GM23338 (cell line): ENCODE data around the gene USF2. TPM values are rescaled to one million over a fixed set of nuclear protein-coding genes. Genes with fewer than 3 reads are reported as not detected.

Experiments used
- ATAC-seq: fragments of 200-7000 bp; cut with Tn5 transposase; 3 replicates; pipeline ENCODE4 v1.9.1; 2020
- DNase-seq: peaks from one replicate; pipeline ENCODE4 v3.0.0-alpha.2; 2015; ENCODE audit warnings: low spot score
- H2AFZ ChIP-seq: fragments of 200-600 bp; sonication (generic); 2 replicates; pipeline ENCODE4 v1.8.0; 2016; ENCODE audit warnings: antibody characterized with exemption, mild to moderate bottlenecking, moderate library complexity
- H3F3A ChIP-seq: fragments of 200-600 bp; sonication (generic); replicated peaks from 2 replicates; pipeline ENCODE4 v1.8.0; 2017; ENCODE audit warnings: antibody characterized with exemption, mixed run types, low read depth
- H3K27ac ChIP-seq: fragments of 200-600 bp; sonication (generic); 2 replicates; pipeline ENCODE4 v1.6.1; 2016; ENCODE audit warnings: low read depth
- H3K27me3 ChIP-seq: fragments of 200-600 bp; sonication (generic); 2 replicates; pipeline ENCODE4 v1.8.0; 2016; ENCODE audit warnings: mild to moderate bottlenecking, mixed run types, moderate library complexity; ENCODE audit not compliant: insufficient read depth
- H3K36me3 ChIP-seq: fragments of 200-600 bp; sonication (generic); 2 replicates; pipeline ENCODE4 v1.8.0; 2016; ENCODE audit warnings: mild to moderate bottlenecking; ENCODE audit not compliant: insufficient read depth
- H3K4me1 ChIP-seq: fragments of 200-600 bp; sonication (generic); 2 replicates; pipeline ENCODE4 v1.8.0; 2016; ENCODE audit warnings: mild to moderate bottlenecking, moderate library complexity; ENCODE audit not compliant: insufficient read depth
- H3K4me2 ChIP-seq: fragments of 200-600 bp; sonication (generic); 2 replicates; pipeline ENCODE4 v1.7.1; 2017; ENCODE audit warnings: mixed run types
- H3K4me3 ChIP-seq: fragments of 200-600 bp; sonication (generic); 2 replicates; pipeline ENCODE4 v1.6.1; 2016; ENCODE audit warnings: mixed run types
- H3K79me2 ChIP-seq: fragments of 200-600 bp; sonication (generic); replicated peaks from 2 replicates; pipeline ENCODE4 v1.8.0; 2017; ENCODE audit warnings: mild to moderate bottlenecking; ENCODE audit not compliant: insufficient read depth
- H3K9me2 ChIP-seq: fragments of 200-600 bp; sonication (generic); 2 replicates; pipeline ENCODE4 v1.8.0; 2017; ENCODE audit not compliant: insufficient read depth
- H4K20me1 ChIP-seq: fragments of 200-600 bp; sonication (generic); replicated peaks from 2 replicates; pipeline ENCODE4 v1.8.0; 2017; ENCODE audit warnings: mild to moderate bottlenecking; ENCODE audit not compliant: insufficient read depth
- H3K27ac Mint-ChIP-seq: 2 replicates; pipeline ENCODE4 v1.8.0; 2020; ENCODE audit warnings: inconsistent platforms, mild to moderate bottlenecking, moderate library complexity, mixed read lengths
- H3K27me3 Mint-ChIP-seq: 3 replicates; pipeline ENCODE4 v1.8.0; 2022; ENCODE audit warnings: low read depth, mild to moderate bottlenecking, moderate library complexity, mixed read lengths, inconsistent platforms; ENCODE audit not compliant: insufficient read depth, poor library complexity
- H3K36me3 Mint-ChIP-seq: 3 replicates; pipeline ENCODE4 v1.8.0; 2021; ENCODE audit warnings: low read depth, mild to moderate bottlenecking, inconsistent platforms, moderate library complexity, mixed read lengths
- H3K4me1 Mint-ChIP-seq: 3 replicates; pipeline ENCODE4 v1.8.0; 2020; ENCODE audit warnings: mild to moderate bottlenecking, inconsistent platforms, mixed read lengths
- H3K4me3 Mint-ChIP-seq: 3 replicates; pipeline ENCODE4 v1.8.0; 2021; ENCODE audit warnings: moderate library complexity, mild to moderate bottlenecking, inconsistent platforms, mixed read lengths
- H3K9me3 Mint-ChIP-seq: 3 replicates; pipeline ENCODE4 v1.8.0; 2020; ENCODE audit warnings: moderate library complexity, mild to moderate bottlenecking, inconsistent platforms, mixed read lengths
- CREB1 ChIP-seq: fragments of 250-450 bp; sonication (Bioruptor Pico); IDR thresholded peaks from 2 replicates; pipeline ENCODE4 v1.5.0; 2020; ENCODE audit warnings: low read depth, mild to moderate bottlenecking, moderate library complexity
- CTCF ChIP-seq, 2 experiments: fragments of 200-600 bp in 1 of 2; sonication (generic) in 1 of 2; conservative IDR thresholded peaks; 2 replicates each; pipeline versions ENCODE4 v1.5.1 to v1.6.1; 2016 to 2017; ENCODE audit warnings: antibody characterized with exemption in 2 of 2, low read depth in 2 of 2, mild to moderate bottlenecking in 2 of 2, moderate library complexity in 1 of 2
- ETS1 ChIP-seq: IDR thresholded peaks from 2 replicates; pipeline ENCODE4 v1.6.1; 2016; ENCODE audit warnings: antibody characterized with exemption
- EZH2 ChIP-seq: fragments of 200-600 bp; sonication (generic); IDR thresholded peaks from one replicate; pipeline ENCODE4 v1.8.0; 2017; ENCODE audit warnings: antibody characterized with exemption, mild to moderate bottlenecking, low read depth; ENCODE audit not compliant: unreplicated experiment
- EZH2phosphoT487 ChIP-seq: fragments of 200-600 bp; sonication (generic); IDR thresholded peaks from one replicate; pipeline ENCODE4 v1.8.1; 2018; ENCODE audit warnings: antibody characterized with exemption; ENCODE audit not compliant: unreplicated experiment
- JUNB ChIP-seq: IDR thresholded peaks from one replicate; pipeline ENCODE4 v1.6.1; 2016; ENCODE audit warnings: antibody characterized with exemption; ENCODE audit not compliant: unreplicated experiment
- NANOG ChIP-seq: IDR thresholded peaks from 2 replicates; pipeline ENCODE4 v1.6.1; 2016; ENCODE audit warnings: antibody characterized with exemption, borderline replicate concordance
- POLR2AphosphoS5 ChIP-seq: IDR thresholded peaks from 2 replicates; pipeline ENCODE4 v1.6.1; 2016; ENCODE audit warnings: antibody characterized with exemption, low read depth
- REST ChIP-seq: IDR thresholded peaks from one replicate; pipeline ENCODE4 v1.6.1; 2018; ENCODE audit warnings: antibody characterized with exemption; ENCODE audit not compliant: unreplicated experiment
- ZNF114 ChIP-seq: fragments of 250-450 bp; sonication (Bioruptor Pico); IDR thresholded peaks from 2 replicates; pipeline ENCODE4 v1.5.0; 2020; ENCODE audit warnings: mild to moderate bottlenecking, moderate library complexity
- ZNF331 ChIP-seq: fragments of 250-450 bp; sonication (Bioruptor Pico); IDR thresholded peaks from 2 replicates; pipeline ENCODE4 v1.5.0; 2020; ENCODE audit warnings: low read depth, mild to moderate bottlenecking, moderate library complexity
- ZNF462 ChIP-seq: fragments of 250-450 bp; sonication (Bioruptor Pico); IDR thresholded peaks from 2 replicates; pipeline ENCODE4 v1.5.0; 2020; ENCODE audit warnings: mild to moderate bottlenecking, moderate library complexity
- polyA plus RNA-seq: library from polyadenylated mRNA; unstranded; fragments of >200 nt; fragmentation: Nextera tagmentation; extraction: Ambion mirVana; gene quantifications from 2 replicates; pipeline ENCODE4 v1.2.1, GENCODE V29; 2016
- total RNA-seq: library from RNA; depleted of rRNA; stranded (reverse); fragments of >200 nt; shearing (Covaris generic); gene quantifications from 2 replicates; pipeline ENCODE4 v1.2.3, GENCODE V29; 2014

The USF2 gene
- total and polyA plus RNA-seq, 2 experiments from 2014 or later, result 28.9 to 60.5 TPM

- H3K36me3 Mint-ChIP-seq, result peaks cover 72% of the 10 kb centered on the region
- DNase-seq, result no peak
- H3F3A ChIP-seq, result no peaks in the 10 kb centered on the region
- peaks cover 25% of the 10 kb centered on the region for H3K27me3 Mint-ChIP-seq
- no peaks in the 10 kb centered on the region for H3K9me2 ChIP-seq
- H3K4me3 Mint-ChIP-seq, result peak overlapping the region; percentile 95; the same call in 2 of the 3 replicates
- H3K4me2 ChIP-seq, result no peak overlapping the region
- no peaks in the 10 kb centered on the region for H3K27me3 ChIP-seq
- H3K36me3 ChIP-seq, result peaks cover 29% of the 10 kb centered on the region
- no peak for ATAC-seq
- no peak overlapping the region for H2AFZ ChIP-seq
- peaks cover 12% of the 10 kb centered on the region for H3K4me1 ChIP-seq
- H4K20me1 ChIP-seq, result peaks cover 45% of the 10 kb centered on the region
- H3K27ac ChIP-seq, result no peak overlapping the region
- H3K27ac Mint-ChIP-seq, result no peak overlapping the region
- H3K79me2 ChIP-seq, result peaks cover 67% of the 10 kb centered on the region
- H3K4me3 ChIP-seq, result no peak overlapping the region
- no peak for TF ChIP-seq POLR2AphosphoS5
- TF ChIP-seq ZNF331, result no peak
- TF ChIP-seq CTCF (conservative IDR thresholded peaks at IDR 0.05; ENCODE audit: low read depth in 2 of 2), result no peak
- no peak for TF ChIP-seq JUNB
- no peak for TF ChIP-seq ETS1
- no peak for TF ChIP-seq EZH2phosphoT487
- no peak for TF ChIP-seq REST
- TF ChIP-seq ZNF462 (CRISPR knock-in tag), result no peak
- no peak for TF ChIP-seq NANOG
- no peak for TF ChIP-seq ZNF114 (CRISPR knock-in tag)
- no peak for TF ChIP-seq EZH2
- TF ChIP-seq CREB1 (CRISPR knock-in tag), result no peak
- peaks cover 4% of the 10 kb centered on the region; the same call in 1 of the 3 replicates for H3K9me3 Mint-ChIP-seq
- H3K4me1 Mint-ChIP-seq, result peaks cover 32% of the 10 kb centered on the region
Observed at GRCh38 chr19:35251456-35251855, 17.3 kb upstream of the USF2 start.
